GM23248 (cell line): ENCODE data around the gene COL3A1. TPM values are rescaled to one million over a fixed set of nuclear protein-coding genes. Genes with fewer than 3 reads are reported as not detected.

Experiments
- DNase-seq: peaks from one replicate; pipeline ENCODE4 v3.0.0-alpha.2; 2015
- H2AFZ ChIP-seq: fragments of 200-600 bp; sonication (generic); 2 replicates; pipeline ENCODE4 v1.6.1; 2016; ENCODE audit warnings: antibody characterized with exemption
- H3F3A ChIP-seq: fragments of 200-600 bp; sonication (generic); 2 replicates; pipeline ENCODE4 v1.6.1; 2016; ENCODE audit warnings: mild to moderate bottlenecking, antibody characterized with exemption, mixed run types; ENCODE audit not compliant: insufficient read depth
- H3K27ac ChIP-seq: fragments of 200-600 bp; sonication (generic); 2 replicates; pipeline ENCODE4 v1.5.1; 2016; ENCODE audit warnings: mild to moderate bottlenecking
- H3K27me3 ChIP-seq: fragments of 200-600 bp; sonication (generic); replicated peaks from 2 replicates; pipeline ENCODE4 v1.6.1; 2016; ENCODE audit warnings: mild to moderate bottlenecking; ENCODE audit not compliant: insufficient read depth
- H3K36me3 ChIP-seq: fragments of 200-600 bp; sonication (generic); 2 replicates; pipeline ENCODE4 v1.6.1; 2016; ENCODE audit warnings: low read depth, mild to moderate bottlenecking
- H3K4me1 ChIP-seq: fragments of 200-600 bp; sonication (generic); 2 replicates; pipeline ENCODE4 v1.6.1; 2016; ENCODE audit warnings: mild to moderate bottlenecking; ENCODE audit not compliant: insufficient read depth
- H3K4me2 ChIP-seq: fragments of 200-600 bp; sonication (generic); one replicate; pipeline ENCODE4 v1.6.1; 2016; ENCODE audit warnings: mild to moderate bottlenecking; ENCODE audit not compliant: unreplicated experiment
- H3K4me3 ChIP-seq: fragments of 200-600 bp; sonication (generic); 2 replicates; pipeline ENCODE4 v1.5.1; 2016; ENCODE audit warnings: mild to moderate bottlenecking
- H3K79me2 ChIP-seq: fragments of 200-600 bp; sonication (generic); 2 replicates; pipeline ENCODE4 v1.6.1; 2016; ENCODE audit warnings: mild to moderate bottlenecking; ENCODE audit not compliant: insufficient read depth
- H3K9ac ChIP-seq: fragments of 200-600 bp; sonication (generic); 2 replicates; pipeline ENCODE4 v1.6.1; 2016; ENCODE audit warnings: mild to moderate bottlenecking
- H3K9me2 ChIP-seq: fragments of 200-600 bp; sonication (generic); 2 replicates; pipeline ENCODE4 v1.6.1; 2016; ENCODE audit warnings: mixed run types, mild to moderate bottlenecking, moderate library complexity; ENCODE audit not compliant: insufficient read depth
- H3K9me3 ChIP-seq: fragments of 200-600 bp; sonication (generic); one replicate; pipeline ENCODE4 v1.6.1; 2017; ENCODE audit warnings: low read depth
- H4K20me1 ChIP-seq: fragments of 200-600 bp; sonication (generic); 2 replicates; pipeline ENCODE4 v1.6.0; 2016; ENCODE audit not compliant: insufficient read depth
- EZH2 ChIP-seq: fragments of 200-600 bp; sonication (generic); IDR thresholded peaks from 2 replicates; pipeline ENCODE4 v1.6.1; 2018; ENCODE audit warnings: antibody characterized with exemption, mild to moderate bottlenecking; ENCODE audit not compliant: insufficient read depth, poor library complexity, severe bottlenecking
- EZH2phosphoT487 ChIP-seq: fragments of 200-600 bp; sonication (generic); IDR thresholded peaks from 2 replicates; pipeline ENCODE4 v1.6.1; 2018; ENCODE audit warnings: antibody characterized with exemption, moderate library complexity, mild to moderate bottlenecking, low read depth; ENCODE audit not compliant: insufficient read depth
- WGBS, 2 experiments: methylation state at CpG; one replicate each; pipeline ENCODE4 v1.1.6; 2015 to 2017; ENCODE audit warnings: low lambda C conversion rate in 2 of 2, low coverage in 1 of 2; ENCODE audit errors: missing lambda C conversion rate in 2 of 2; 5-methylcytosine and 5-hydroxymethylcytosine counted together
- in situ Hi-C: fragments of 300-500 bp; cut with MboI; formaldehyde crosslinking; loops from 2 replicates; pipeline ENCODE4 v1.15.0; 2020
- polyA plus RNA-seq: library from polyadenylated mRNA; unstranded; fragments of >200 nt; fragmentation: Nextera tagmentation; extraction: Ambion mirVana; gene quantifications from 2 replicates; pipeline ENCODE4 v1.2.1, GENCODE V29; 2016
- total RNA-seq: library from RNA; depleted of rRNA; stranded (reverse); fragments of >200 nt; shearing (Covaris generic); gene quantifications from 2 replicates; pipeline ENCODE4 v1.2.3, GENCODE V29; 2014

COL3A1 gene
- total and polyA plus RNA-seq, 2 experiments from 2014 or later = 977 to 2,153 TPM

GRCh38 chr2:189008555-189009262, 34.5 kb downstream of the COL3A1 start:
- Histone ChIP-seq H3K79me2 (no peaks in the 10 kb centered on the region; the same call in none of the 2 replicates), H3K27ac (peak overlapping the region; percentile 31), H3K36me3 (peaks cover 90% of the 10 kb centered on the region), H3K9me2 (no peaks in the 10 kb centered on the region), H3K4me2 (no peak overlapping the region), H3K9ac (no peak overlapping the region), H3K4me1 (peaks cover 19% of the 10 kb centered on the region), H3K27me3 (no peaks in the 10 kb centered on the region), H2AFZ (peak overlapping the region; percentile 30; the same call in 1 of the 2 replicates), H3F3A (peaks cover 82% of the 10 kb centered on the region), H3K9me3 (no peaks in the 10 kb centered on the region), H4K20me1 (no peaks in the 10 kb centered on the region), H3K4me3 (no peak overlapping the region)
- DNase-seq = no peak
- 40 to 51% methylated on average over 9 of the region's 9 CpGs for WGBS, 2 experiments
- TF ChIP-seq EZH2phosphoT487 = no peak
- in situ Hi-C loops = no loop called here

- H3F3A ChIP-seq = peaks cover 85% of the 10 kb centered on the region
- H3K79me2 ChIP-seq = no peaks in the 10 kb centered on the region; the same call in 1 of the 2 replicates
- no peaks in the 10 kb centered on the region for H3K27me3 ChIP-seq
- H3K9ac ChIP-seq = no peak overlapping the region
- TF ChIP-seq EZH2 = no peak
- TF ChIP-seq EZH2phosphoT487 = no peak
- H3K36me3 ChIP-seq = peaks cover 72% of the 10 kb centered on the region
- no peaks in the 10 kb centered on the region for H3K9me2 ChIP-seq
- no peak overlapping the region for H3K4me3 ChIP-seq
- H4K20me1 ChIP-seq = no peaks in the 10 kb centered on the region
- H2AFZ ChIP-seq = no peak overlapping the region
- no peaks in the 10 kb centered on the region for H3K9me3 ChIP-seq
- H3K4me2 ChIP-seq = no peak overlapping the region
- 55 to 56% methylated on average over 6 of the region's 6 CpGs for WGBS, 2 experiments
- no peak for DNase-seq
- peaks cover 34% of the 10 kb centered on the region for H3K4me1 ChIP-seq
- in situ Hi-C loops = no loop called here
- peak overlapping the region; percentile 5; the same call in 1 of the 2 replicates for H3K27ac ChIP-seq
These were observed 36.4 kb downstream of the COL3A1 start for GRCh38 chr2:189010536-189010935.

GRCh38 chr2:189012351-189012750, 38.2 kb downstream of the COL3A1 start:
- in situ Hi-C loops = no loop called here
- no peaks in the 10 kb centered on the region for H4K20me1 ChIP-seq

DNA sequence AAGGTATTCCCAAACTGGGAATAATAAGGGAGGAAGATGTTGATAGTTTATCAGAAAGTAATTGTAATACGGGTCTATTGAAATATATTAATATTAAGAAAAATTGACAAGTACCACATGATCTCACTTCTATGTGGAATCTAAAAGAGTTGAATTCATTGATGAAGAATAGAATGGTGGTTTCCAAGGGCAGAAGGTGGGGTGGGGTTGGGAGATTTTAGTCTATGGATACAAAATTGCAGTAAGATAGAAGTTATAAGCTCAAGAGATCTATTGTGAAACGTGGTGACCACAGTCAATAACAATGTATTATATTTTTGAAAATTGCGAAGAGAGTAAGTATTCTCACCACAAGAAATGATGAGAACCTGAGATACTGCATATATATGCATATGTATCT, 38.9 kb downstream of the COL3A1 start:
- Histone ChIP-seq H3K27me3 (no peaks in the 10 kb centered on the region), H3K9ac (no peak overlapping the region), H2AFZ (no peak overlapping the region), H3F3A (peaks cover 93% of the 10 kb centered on the region), H3K9me3 (no peaks in the 10 kb centered on the region), H3K36me3 (peaks cover 50% of the 10 kb centered on the region), H3K9me2 (no peaks in the 10 kb centered on the region), H3K4me3 (no peak overlapping the region), H4K20me1 (no peaks in the 10 kb centered on the region), H3K4me2 (no peak overlapping the region), H3K79me2 (no peaks in the 10 kb centered on the region; the same call in 1 of the 2 replicates), H3K27ac (no peak overlapping the region), H3K4me1 (peaks cover 41% of the 10 kb centered on the region)
- in situ Hi-C loops = no loop called here
- 41 to 42% methylated on average over 3 of the region's 3 CpGs for WGBS, 2 experiments
- TF ChIP-seq EZH2phosphoT487 = no peak
- no peak for TF ChIP-seq EZH2
- DNase-seq = no peak

More at GRCh38 chr2:189012351-189012750, 38.2 kb downstream of the COL3A1 start:
- Histone ChIP-seq H3K4me2 (peak overlapping the region; percentile 16), H3K27ac (peak overlapping the region; percentile 36), H3K4me1 (peaks cover 39% of the 10 kb centered on the region), H2AFZ (no peak overlapping the region), H3K9me3 (no peaks in the 10 kb centered on the region), H3K36me3 (peaks cover 57% of the 10 kb centered on the region), H3K27me3 (no peaks in the 10 kb centered on the region), H3F3A (peaks cover 93% of the 10 kb centered on the region), H3K9me2 (no peaks in the 10 kb centered on the region), H3K9ac (no peak overlapping the region), H3K79me2 (no peaks in the 10 kb centered on the region; the same call in 1 of the 2 replicates), H3K4me3 (0 out of 2 replicates have a peak overlapping the region, but pooled peaks have one; percentile 3)
- TF ChIP-seq EZH2 (no peak), EZH2phosphoT487 (no peak)
- 65 to 66% methylated on average over 1 of the region's 1 CpG for WGBS, 2 experiments
- DNase-seq = no peak
